Measurements from ENCODE around the gene ITGA1.
A peak's percentile ranks its signal among the peaks of the same experiment; 100 is the strongest.

GRCh38 chr5:52948418-52949076, 160.8 kb downstream of the ITGA1 start:
- TF ChIP-seq, protein P1, sequence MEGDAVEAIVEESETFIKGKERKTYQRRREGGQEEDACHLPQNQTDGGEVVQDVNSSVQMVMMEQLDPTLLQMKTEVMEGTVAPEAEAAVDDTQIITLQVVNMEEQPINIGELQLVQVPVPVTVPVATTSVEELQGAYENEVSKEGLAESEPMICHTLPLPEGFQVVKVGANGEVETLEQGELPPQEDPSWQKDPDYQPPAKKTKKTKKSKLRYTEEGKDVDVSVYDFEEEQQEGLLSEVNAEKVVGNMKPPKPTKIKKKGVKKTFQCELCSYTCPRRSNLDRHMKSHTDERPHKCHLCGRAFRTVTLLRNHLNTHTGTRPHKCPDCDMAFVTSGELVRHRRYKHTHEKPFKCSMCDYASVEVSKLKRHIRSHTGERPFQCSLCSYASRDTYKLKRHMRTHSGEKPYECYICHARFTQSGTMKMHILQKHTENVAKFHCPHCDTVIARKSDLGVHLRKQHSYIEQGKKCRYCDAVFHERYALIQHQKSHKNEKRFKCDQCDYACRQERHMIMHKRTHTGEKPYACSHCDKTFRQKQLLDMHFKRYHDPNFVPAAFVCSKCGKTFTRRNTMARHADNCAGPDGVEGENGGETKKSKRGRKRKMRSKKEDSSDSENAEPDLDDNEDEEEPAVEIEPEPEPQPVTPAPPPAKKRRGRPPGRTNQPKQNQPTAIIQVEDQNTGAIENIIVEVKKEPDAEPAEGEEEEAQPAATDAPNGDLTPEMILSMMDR (IDR thresholded peaks at IDR 0.05): peak in 1 of 3 donors; percentile 72
- TF ChIP-seq POLR2A (IDR thresholded peaks at IDR 0.05): no peak

Measured in lower leg skin (tissue), 3 donors.